T-helper 2 cell treated with Interferon-gamma antibody and Interleukin-4, amounts not matched to agents 100 ng/mL and 5 ng/mL, for 36 hours (primary cell): ENCODE results near the gene GPR62. TPM values are rescaled to one million over a fixed set of nuclear protein-coding genes. Genes with fewer than 3 reads are reported as not detected.

Experiments
- total RNA-seq: library from RNA; stranded (reverse); gene quantifications from 2 replicates; pipeline ENCODE4 v1.2.3, GENCODE V29; 2022

Gene GPR62
- total RNA-seq, 1 donor from 2014 or later = not detected

Other genes starting within 250 kb of the GPR62 start
- gene GRM2, start 248.3 kb upstream of the GPR62 start, total RNA-seq = 1.2 and 1.4 TPM in 2 replicates
- gene IQCF6, start 176.1 kb upstream of the GPR62 start, total RNA-seq = not detected in 2 replicates
- gene IQCF2, start 93.8 kb upstream of the GPR62 start, total RNA-seq = not detected in 2 replicates
- not detected in 2 replicates for gene IQCF5, start 79.8 kb upstream of the GPR62 start, total RNA-seq
- gene IQCF1, start 52.0 kb upstream of the GPR62 start, total RNA-seq = not detected in 2 replicates
- gene RRP9, start 13.5 kb upstream of the GPR62 start, total RNA-seq = 36.8 and 38.2 TPM in 2 replicates
- gene PARP3, start 13.0 kb upstream of the GPR62 start, total RNA-seq = 11.8 and 14.0 TPM in 2 replicates
- gene PCBP4, start 12.1 kb downstream of the GPR62 start, total RNA-seq = 22.8 and 23.5 TPM in 2 replicates
- gene ABHD14B, start 18.7 kb downstream of the GPR62 start, total RNA-seq = 37.2 and 40.0 TPM in 2 replicates
- gene ABHD14A, start 19.7 kb downstream of the GPR62 start, total RNA-seq = 11.2 and 16.9 TPM in 2 replicates
- 28.0 and 31.2 TPM in 2 replicates for gene ACY1, start 28.2 kb downstream of the GPR62 start, total RNA-seq
- gene RPL29, start 40.5 kb downstream of the GPR62 start, total RNA-seq = 1,352 and 1,360 TPM in 2 replicates
- 42.4 and 43.7 TPM in 2 replicates for gene DUSP7, start 101.2 kb downstream of the GPR62 start, total RNA-seq
- gene POC1A, start 199.0 kb downstream of the GPR62 start, total RNA-seq = 28.4 and 28.9 TPM in 2 replicates
- 74.4 and 77.3 TPM in 2 replicates for gene ALAS1, start 242.8 kb downstream of the GPR62 start, total RNA-seq